K562 (cell line): ENCODE data around the gene ROMO1. TPM values are rescaled to one million over a fixed set of nuclear protein-coding genes. Genes with fewer than 3 reads are reported as not detected.
A peak's percentile ranks its signal among the peaks of the same experiment; 100 is the strongest.

Experiments used
- CHD4 ChIP-seq: fragments of 200-600 bp; sonication (generic); IDR thresholded peaks from 3 replicates; pipeline ENCODE4 v1.6.1; 2012; ENCODE audit warnings: low read depth, mild to moderate bottlenecking, mixed read lengths, low read length, inconsistent platforms; ENCODE audit not compliant: insufficient read depth, insufficient replicate concordance, poor library complexity, severe bottlenecking
- FOSL1 ChIP-seq: fragments of 200-800 bp; sonication (Bioruptor generic); conservative IDR thresholded peaks from 2 replicates; pipeline ENCODE4 v1.6.1; 2016; ENCODE audit warnings: missing genetic modification characterization, missing compliant biosample characterization
- GTF2E2 ChIP-seq: fragments of 200-800 bp; sonication (Bioruptor generic); IDR thresholded peaks from 2 replicates; pipeline ENCODE4 v1.6.1; 2016; ENCODE audit warnings: missing genetic modification characterization, missing compliant biosample characterization
- KAT8 ChIP-seq: fragments of 450-650 bp; IDR thresholded peaks from 2 replicates; pipeline ENCODE4 v1.6.1; 2016; ENCODE audit warnings: low read depth, mild to moderate bottlenecking
- MIER1 ChIP-seq: fragments of 450-650 bp; IDR thresholded peaks from 2 replicates; pipeline ENCODE4 v1.6.1; 2016; ENCODE audit warnings: antibody characterized with exemption, mild to moderate bottlenecking, low read depth
- MTF1 ChIP-seq: fragments of 250-450 bp; sonication (Bioruptor Pico); IDR thresholded peaks from 2 replicates; pipeline ENCODE4 v1.9.0; 2021; ENCODE audit warnings: moderate library complexity, mild to moderate bottlenecking, inconsistent platforms, borderline replicate concordance
- SIN3A ChIP-seq, 2 experiments: fragments of 150-350 bp in 1 of 2; IDR thresholded peaks; 2 replicates each; pipeline ENCODE4 v1.6.1; 2011 to 2016; ENCODE audit warnings: borderline replicate concordance in 2 of 2, low read depth in 2 of 2, low read length in 2 of 2, mild to moderate bottlenecking in 2 of 2, moderate library complexity in 2 of 2; ENCODE audit not compliant: control insufficient read depth in 1 of 2
- SMARCA4 ChIP-seq: fragments of 450-650 bp; IDR thresholded peaks from 2 replicates; pipeline ENCODE4 v1.6.1; 2016
- SMARCE1 ChIP-seq: fragments of 450-650 bp; IDR thresholded peaks from 2 replicates; pipeline ENCODE4 v1.7.1; 2016; ENCODE audit warnings: mild to moderate bottlenecking
- SREBF2 ChIP-seq: sonication (generic); formaldehyde crosslinking; IDR thresholded peaks from 2 replicates; pipeline ENCODE4 v1.4.0; 2020; ENCODE audit warnings: mild to moderate bottlenecking, missing genetic modification reagents
- XRCC5 ChIP-seq: fragments of 200-400 bp; formaldehyde crosslinking; IDR thresholded peaks from 2 replicates; pipeline ENCODE4 v1.6.1; 2017; ENCODE audit warnings: low read depth, mild to moderate bottlenecking, low read length
- ZBTB8A ChIP-seq: fragments of 450-650 bp; IDR thresholded peaks from 2 replicates; pipeline ENCODE4 v1.6.1; 2018; ENCODE audit warnings: mild to moderate bottlenecking, moderate library complexity; ENCODE audit not compliant: partially characterized antibody
- ZFP1 ChIP-seq: fragments of 450-650 bp; formaldehyde crosslinking; IDR thresholded peaks from 2 replicates; pipeline ENCODE4 v1.4.0; 2020; ENCODE audit warnings: mild to moderate bottlenecking, mixed read lengths
- ZNF354B ChIP-seq: fragments of 250-450 bp; sonication (Bioruptor Pico); IDR thresholded peaks from 2 replicates; pipeline ENCODE4 v1.4.0; 2020
- ZSCAN29 ChIP-seq: fragments of 450-650 bp; IDR thresholded peaks from 2 replicates; pipeline ENCODE4 v1.6.1; 2017
- polyA plus RNA-seq, 8 experiments: library from polyadenylated mRNA; depleted of rRNA in 4 of 8; stranded (reverse) in 5 of 8; unstranded in 3 of 8; fragments of >200 nt; fragmentation: Nextera tagmentation in 2 of 8; fragmentation: Illumina TruSeq in 1 of 8; extraction: Ambion mirVana in 2 of 8; extraction: Trizol in 1 of 8; gene quantifications; 2 replicates each; pipeline versions ENCODE4 v1.2.1 to v1.2.3, GENCODE V29; 2011 to 2014; ENCODE audit warnings: inconsistent platforms in 1 of 8, missing spikeins in 1 of 8
- total RNA-seq, 7 experiments: library from RNA; depleted of rRNA in 6 of 7; stranded (reverse); fragments of >200 nt in 6 of 7; fragmentation: Illumina TruSeq in 2 of 7; extraction: Trizol in 2 of 7; gene quantifications; 2 replicates each; pipeline versions ENCODE4 v1.2.1 to v1.2.3, GENCODE V29; 2011 to 2021; ENCODE audit warnings: low replicate concordance in 1 of 7
- TF ChIP-seq, protein P1 (sequence below): sonication (generic); formaldehyde crosslinking; IDR thresholded peaks from 2 replicates; pipeline ENCODE4 v1.8.1; 2023; ENCODE audit warnings: missing genetic modification reagents, mild to moderate bottlenecking, borderline replicate concordance
- TF ChIP-seq, protein P2 (sequence below): sonication (generic); formaldehyde crosslinking; IDR thresholded peaks from 2 replicates; pipeline ENCODE4 v1.8.1; 2023; ENCODE audit warnings: mild to moderate bottlenecking, missing genetic modification reagents
- TF ChIP-seq, protein P3 (sequence below): sonication (generic); formaldehyde crosslinking; IDR thresholded peaks from 2 replicates; pipeline ENCODE4 v1.8.0; 2022; ENCODE audit warnings: mild to moderate bottlenecking, missing genetic modification reagents
- TF ChIP-seq, protein P4 (sequence below): sonication (generic); formaldehyde crosslinking; IDR thresholded peaks from 2 replicates; pipeline ENCODE4 v1.8.1; 2022; ENCODE audit warnings: missing genetic modification reagents

Gene ROMO1
- total and polyA plus RNA-seq, 9 of the 15 experiments (the other 6 are each of a cell fraction or from before 2014, with no cell fraction given) = 31.8 to 741 (median 226) TPM

DNA sequence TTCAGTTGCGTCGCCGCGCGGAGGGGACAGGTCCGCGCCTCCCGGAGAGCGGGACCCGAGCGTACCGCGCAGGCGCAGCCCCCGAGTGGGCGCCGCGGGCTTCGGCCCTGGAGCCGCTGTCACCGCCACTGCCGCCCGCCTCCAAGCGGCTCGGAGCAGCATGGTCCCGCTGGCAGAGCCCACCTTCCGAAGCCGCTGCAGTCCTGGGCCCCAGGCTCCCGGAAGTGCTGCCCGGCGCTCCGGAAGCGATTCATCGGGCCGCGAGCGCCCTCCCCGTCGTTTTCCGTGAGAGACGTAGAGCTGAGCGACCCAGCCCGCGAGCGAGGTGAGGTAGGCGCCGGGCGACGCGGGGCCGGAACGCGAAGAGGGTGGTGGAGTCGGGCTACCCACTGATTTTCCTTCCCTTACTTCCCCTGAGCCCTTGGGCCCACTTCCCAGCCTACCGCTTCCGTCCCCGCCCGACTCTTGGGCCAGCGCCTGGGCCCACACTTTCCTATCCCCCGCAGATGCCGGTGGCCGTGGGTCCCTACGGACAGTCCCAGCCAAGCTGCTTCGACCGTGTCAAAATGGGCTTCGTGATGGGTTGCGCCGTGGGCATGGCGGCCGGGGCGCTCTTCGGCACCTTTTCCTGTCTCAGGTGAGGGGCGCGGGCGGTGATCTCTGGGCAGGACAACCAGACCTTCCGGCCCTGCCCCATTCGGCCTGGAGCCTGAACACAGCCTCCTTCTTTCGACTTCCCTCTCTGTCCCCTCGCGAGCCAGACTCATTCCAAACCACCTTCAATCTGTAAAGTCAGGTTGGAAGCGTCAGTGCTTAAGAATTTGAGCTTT lies at the start of gene ROMO1, which contains the start of gene NFS1 (continued):
- TF ChIP-seq, protein P1, sequence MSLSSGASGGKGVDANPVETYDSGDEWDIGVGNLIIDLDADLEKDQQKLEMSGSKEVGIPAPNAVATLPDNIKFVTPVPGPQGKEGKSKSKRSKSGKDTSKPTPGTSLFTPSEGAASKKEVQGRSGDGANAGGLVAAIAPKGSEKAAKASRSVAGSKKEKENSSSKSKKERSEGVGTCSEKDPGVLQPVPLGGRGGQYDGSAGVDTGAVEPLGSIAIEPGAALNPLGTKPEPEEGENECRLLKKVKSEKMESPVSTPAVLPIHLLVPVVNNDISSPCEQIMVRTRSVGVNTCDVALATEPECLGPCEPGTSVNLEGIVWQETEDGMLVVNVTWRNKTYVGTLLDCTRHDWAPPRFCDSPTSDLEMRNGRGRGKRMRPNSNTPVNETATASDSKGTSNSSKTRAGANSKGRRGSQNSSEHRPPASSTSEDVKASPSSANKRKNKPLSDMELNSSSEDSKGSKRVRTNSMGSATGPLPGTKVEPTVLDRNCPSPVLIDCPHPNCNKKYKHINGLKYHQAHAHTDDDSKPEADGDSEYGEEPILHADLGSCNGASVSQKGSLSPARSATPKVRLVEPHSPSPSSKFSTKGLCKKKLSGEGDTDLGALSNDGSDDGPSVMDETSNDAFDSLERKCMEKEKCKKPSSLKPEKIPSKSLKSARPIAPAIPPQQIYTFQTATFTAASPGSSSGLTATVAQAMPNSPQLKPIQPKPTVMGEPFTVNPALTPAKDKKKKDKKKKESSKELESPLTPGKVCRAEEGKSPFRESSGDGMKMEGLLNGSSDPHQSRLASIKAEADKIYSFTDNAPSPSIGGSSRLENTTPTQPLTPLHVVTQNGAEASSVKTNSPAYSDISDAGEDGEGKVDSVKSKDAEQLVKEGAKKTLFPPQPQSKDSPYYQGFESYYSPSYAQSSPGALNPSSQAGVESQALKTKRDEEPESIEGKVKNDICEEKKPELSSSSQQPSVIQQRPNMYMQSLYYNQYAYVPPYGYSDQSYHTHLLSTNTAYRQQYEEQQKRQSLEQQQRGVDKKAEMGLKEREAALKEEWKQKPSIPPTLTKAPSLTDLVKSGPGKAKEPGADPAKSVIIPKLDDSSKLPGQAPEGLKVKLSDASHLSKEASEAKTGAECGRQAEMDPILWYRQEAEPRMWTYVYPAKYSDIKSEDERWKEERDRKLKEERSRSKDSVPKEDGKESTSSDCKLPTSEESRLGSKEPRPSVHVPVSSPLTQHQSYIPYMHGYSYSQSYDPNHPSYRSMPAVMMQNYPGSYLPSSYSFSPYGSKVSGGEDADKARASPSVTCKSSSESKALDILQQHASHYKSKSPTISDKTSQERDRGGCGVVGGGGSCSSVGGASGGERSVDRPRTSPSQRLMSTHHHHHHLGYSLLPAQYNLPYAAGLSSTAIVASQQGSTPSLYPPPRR (CRISPR knock-in tag) = no peak
- TF ChIP-seq ZFP1 = no peak
- TF ChIP-seq ZSCAN29 = peak; percentile 47
- TF ChIP-seq MTF1 = no peak
- TF ChIP-seq SREBF2 = no peak
- TF ChIP-seq, protein P2, sequence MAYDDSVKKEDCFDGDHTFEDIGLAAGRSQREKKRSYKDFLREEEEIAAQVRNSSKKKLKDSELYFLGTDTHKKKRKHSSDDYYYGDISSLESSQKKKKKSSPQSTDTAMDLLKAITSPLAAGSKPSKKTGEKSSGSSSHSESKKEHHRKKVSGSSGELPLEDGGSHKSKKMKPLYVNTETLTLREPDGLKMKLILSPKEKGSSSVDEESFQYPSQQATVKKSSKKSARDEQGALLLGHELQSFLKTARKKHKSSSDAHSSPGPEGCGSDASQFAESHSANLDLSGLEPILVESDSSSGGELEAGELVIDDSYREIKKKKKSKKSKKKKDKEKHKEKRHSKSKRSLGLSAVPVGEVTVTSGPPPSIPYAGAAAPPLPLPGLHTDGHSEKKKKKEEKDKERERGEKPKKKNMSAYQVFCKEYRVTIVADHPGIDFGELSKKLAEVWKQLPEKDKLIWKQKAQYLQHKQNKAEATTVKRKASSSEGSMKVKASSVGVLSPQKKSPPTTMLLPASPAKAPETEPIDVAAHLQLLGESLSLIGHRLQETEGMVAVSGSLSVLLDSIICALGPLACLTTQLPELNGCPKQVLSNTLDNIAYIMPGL (CRISPR knock-in tag) = 0 out of 2 replicates have a peak, but pooled peaks have one; percentile 43
- TF ChIP-seq ZNF354B = no peak
- TF ChIP-seq, protein P3, sequence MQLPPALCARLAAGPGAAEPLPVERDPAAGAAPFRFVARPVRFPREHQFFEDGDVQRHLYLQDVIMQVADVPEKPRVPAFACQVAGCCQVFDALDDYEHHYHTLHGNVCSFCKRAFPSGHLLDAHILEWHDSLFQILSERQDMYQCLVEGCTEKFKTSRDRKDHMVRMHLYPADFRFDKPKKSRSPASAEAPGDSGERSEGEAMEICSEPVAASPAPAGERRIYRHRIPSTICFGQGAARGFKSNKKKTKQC = 0 out of 2 replicates have a peak, but pooled peaks have one; percentile 46
- TF ChIP-seq XRCC5 = 0 out of 2 replicates have a peak, but pooled peaks have one; percentile 35
- no peak for TF ChIP-seq SMARCE1
- TF ChIP-seq, protein P4, sequence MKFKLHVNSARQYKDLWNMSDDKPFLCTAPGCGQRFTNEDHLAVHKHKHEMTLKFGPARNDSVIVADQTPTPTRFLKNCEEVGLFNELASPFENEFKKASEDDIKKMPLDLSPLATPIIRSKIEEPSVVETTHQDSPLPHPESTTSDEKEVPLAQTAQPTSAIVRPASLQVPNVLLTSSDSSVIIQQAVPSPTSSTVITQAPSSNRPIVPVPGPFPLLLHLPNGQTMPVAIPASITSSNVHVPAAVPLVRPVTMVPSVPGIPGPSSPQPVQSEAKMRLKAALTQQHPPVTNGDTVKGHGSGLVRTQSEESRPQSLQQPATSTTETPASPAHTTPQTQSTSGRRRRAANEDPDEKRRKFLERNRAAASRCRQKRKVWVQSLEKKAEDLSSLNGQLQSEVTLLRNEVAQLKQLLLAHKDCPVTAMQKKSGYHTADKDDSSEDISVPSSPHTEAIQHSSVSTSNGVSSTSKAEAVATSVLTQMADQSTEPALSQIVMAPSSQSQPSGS (CRISPR knock-in tag) = no peak
- no peak for TF ChIP-seq MIER1
- no peak for TF ChIP-seq SMARCA4
- TF ChIP-seq KAT8 = no peak
- TF ChIP-seq GTF2E2 (tag) = peak; percentile 74; the same call in 1 of the 2 replicates
- TF ChIP-seq CHD4 = no peak
- no peak for TF ChIP-seq FOSL1 (tag)
- peak; percentile 50 to 95; a peak in 2 of 4 replicates for TF ChIP-seq SIN3A (IDR thresholded peaks at IDR 0.05; ENCODE audit: borderline replicate concordance in 2 of 2, control insufficient read depth in 1 of 2, low read depth in 2 of 2, low read length in 2 of 2)
- TF ChIP-seq ZBTB8A = no peak
